Duodenal mucosa (tissue), 2 donors: ENCODE results near the gene NEURL2.
"Not testable (repeated sequence)": the region's sequence is repeated elsewhere in the genome, so short reads cannot be mapped to it uniquely, and the experiment has no call there.

Experiments used
- H3K27ac ChIP-seq: one replicate; pipeline ENCODE4 v1.7.0; 2013; ENCODE audit warnings: low read depth, low read length
- H3K27me3 ChIP-seq, 2 donors: one replicate each; pipeline ENCODE4 v1.7.0; 2013; ENCODE audit warnings: low read length in 2 of 2, control low read depth in 1 of 2; ENCODE audit not compliant: insufficient read depth in 2 of 2, control insufficient read depth in 1 of 2
- H3K36me3 ChIP-seq, 2 donors: one replicate each; pipeline ENCODE4 v1.7.0; 2013; ENCODE audit warnings: low read length in 2 of 2, control low read depth in 1 of 2; ENCODE audit not compliant: insufficient read depth in 2 of 2, control insufficient read depth in 1 of 2
- H3K4me1 ChIP-seq, 2 donors: one replicate each; pipeline ENCODE4 v1.7.0; 2013; ENCODE audit warnings: low read length in 2 of 2, control low read depth in 1 of 2; ENCODE audit not compliant: insufficient read depth in 2 of 2, control insufficient read depth in 1 of 2
- H3K4me3 ChIP-seq, 2 donors: one replicate each; pipeline ENCODE4 v1.7.0; 2013; ENCODE audit warnings: low read length in 2 of 2, low read depth in 1 of 2
- H3K9ac ChIP-seq, 2 donors: one replicate each; pipeline ENCODE4 v1.7.0; 2013; ENCODE audit warnings: low read length in 2 of 2, low read depth in 1 of 2
- H3K9me3 ChIP-seq, 2 donors: one replicate each; pipeline ENCODE4 v1.7.0; 2013; ENCODE audit warnings: low read length in 2 of 2, control low read depth in 1 of 2; ENCODE audit not compliant: control insufficient read depth in 1 of 2

Gene NEURL2

GRCh38 chr20:45909817-45910669, 19.0 kb upstream of the NEURL2 start:
- Histone ChIP-seq H3K27ac (no peak overlapping the region), H3K4me1 (peaks cover 21 to 24% of the 10 kb centered on the region in 2 donors), H3K36me3 (peaks cover 0 to 3% of the 10 kb centered on the region in 2 donors), H3K4me3 (peak overlapping the region; percentile 46 to 78), H3K9ac (no peak overlapping the region), H3K9me3 (no peaks in the 10 kb centered on the region), H3K27me3 (no peaks in the 10 kb centered on the region)

GRCh38 chr20:45909336-45909808, 18.4 kb upstream of the NEURL2 start:
- Histone ChIP-seq H3K27ac (no peak overlapping the region), H3K4me3 (no peak overlapping the region)

GRCh38 chr20:45908084-45908483, 17.1 kb upstream of the NEURL2 start:
- Histone ChIP-seq H3K9ac (no peak overlapping the region), H3K27ac (no peak overlapping the region), H3K27me3 (no peaks in the 10 kb centered on the region), H3K4me1 (peaks cover 18 to 24% of the 10 kb centered on the region in 2 donors), H3K4me3 (no peak overlapping the region), H3K9me3 (no peaks in the 10 kb centered on the region), H3K36me3 (peaks cover 0 to 3% of the 10 kb centered on the region in 2 donors)

More at GRCh38 chr20:45909336-45909808, 18.4 kb upstream of the NEURL2 start:
- no peak overlapping the region for H3K9ac ChIP-seq
- no peaks in the 10 kb centered on the region for H3K9me3 ChIP-seq
- peaks cover 0 to 3% of the 10 kb centered on the region in 2 donors for H3K36me3 ChIP-seq
- H3K4me1 ChIP-seq = peaks cover 20 to 24% of the 10 kb centered on the region in 2 donors
- H3K27me3 ChIP-seq = no peaks in the 10 kb centered on the region

- Histone ChIP-seq H3K4me3 (no peak overlapping the region), H3K4me1 (peaks cover 18 to 22% of the 10 kb centered on the region in 2 donors), H3K36me3 (peaks cover 0 to 3% of the 10 kb centered on the region in 2 donors), H3K27me3 (no peaks in the 10 kb centered on the region), H3K27ac (no peak overlapping the region), H3K9ac (no peak overlapping the region), H3K9me3 (no peaks in the 10 kb centered on the region)
Observed at GRCh38 chr20:45907219-45907948, 16.4 kb upstream of the NEURL2 start.

DNA sequence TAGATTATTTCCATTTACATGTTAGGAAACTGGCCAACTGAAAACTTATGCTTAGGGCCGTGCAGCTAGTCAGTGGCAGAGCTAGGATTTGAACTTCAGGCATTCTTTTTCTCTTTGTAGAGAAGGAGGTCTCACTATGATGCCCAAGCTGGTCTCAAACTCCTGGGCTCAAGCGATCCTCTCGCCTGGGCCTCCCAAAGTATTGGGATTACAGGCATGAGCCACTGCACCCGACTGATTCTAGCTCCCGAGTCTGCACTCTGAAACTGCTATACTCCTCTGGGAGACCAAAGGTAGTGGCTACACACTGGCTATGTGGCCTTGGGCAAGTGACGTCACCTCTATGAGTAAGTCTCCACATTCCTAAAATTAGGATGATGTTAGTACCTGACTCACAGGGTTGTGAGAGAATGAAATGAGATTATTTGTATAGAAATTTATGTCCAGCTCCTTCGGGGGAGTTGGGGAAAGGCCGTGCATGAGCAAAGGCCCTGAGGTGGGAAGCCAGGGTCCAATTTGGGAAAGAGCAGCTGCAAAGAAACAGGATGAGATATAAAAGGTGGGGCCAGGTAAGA, 14.6 kb upstream of the NEURL2 start:
- no peak overlapping the region for H3K27ac ChIP-seq
- H3K9ac ChIP-seq = no peak overlapping the region
- no peak overlapping the region for H3K4me3 ChIP-seq
- no peaks in the 10 kb centered on the region for H3K9me3 ChIP-seq
- H3K27me3 ChIP-seq = no peaks in the 10 kb centered on the region
- peaks cover 6 to 11% of the 10 kb centered on the region in 2 donors for H3K4me1 ChIP-seq
- peaks cover 0 to 9% of the 10 kb centered on the region in 2 donors for H3K36me3 ChIP-seq

DNA sequence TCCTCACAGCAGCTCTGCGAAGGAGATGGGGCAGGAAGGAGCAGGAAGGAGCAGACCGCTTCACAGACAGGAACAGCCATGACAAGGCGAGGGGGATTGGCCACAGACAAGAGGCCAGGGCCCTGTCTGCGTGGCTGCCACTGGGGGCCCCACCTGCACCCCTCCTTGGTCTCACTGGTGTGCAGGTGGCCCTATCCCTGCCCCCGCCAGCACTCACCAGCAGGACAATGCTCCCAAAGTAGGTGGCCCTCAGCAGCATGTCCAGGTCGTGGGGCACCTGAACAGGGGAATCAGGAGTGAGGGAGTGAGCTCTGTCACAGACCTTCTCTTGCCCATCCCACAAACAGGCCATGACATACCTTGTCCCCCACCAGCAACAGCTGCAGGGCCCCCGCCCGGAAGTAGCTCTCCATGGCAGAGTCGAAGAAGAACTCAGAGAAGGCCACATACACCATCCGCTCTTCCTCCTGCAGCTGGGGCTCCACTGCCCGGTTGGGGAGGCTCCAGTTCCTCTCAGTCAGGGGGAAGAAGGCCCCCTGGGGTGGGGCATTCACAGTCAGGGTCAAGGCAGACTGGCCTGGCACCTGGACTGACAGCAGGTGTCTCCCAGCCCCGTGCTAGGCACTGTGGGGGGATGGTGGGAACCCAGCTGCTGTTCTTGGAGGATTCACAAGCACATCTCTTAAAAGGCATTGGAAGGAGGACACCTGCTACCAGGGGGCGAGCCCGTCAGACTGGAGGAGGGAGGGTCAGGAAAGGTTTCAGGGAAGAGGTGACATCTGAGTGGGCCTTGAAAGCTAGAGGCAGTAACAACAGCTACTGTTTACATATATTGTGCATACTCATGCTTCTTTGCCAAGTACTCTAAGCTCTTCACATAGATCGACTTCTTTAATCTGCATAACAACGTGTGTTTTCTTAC, 13.8 kb upstream of the NEURL2 start:
- H3K27ac ChIP-seq = no peak overlapping the region
- no peaks in the 10 kb centered on the region for H3K9me3 ChIP-seq
- peaks cover 6 to 7% of the 10 kb centered on the region in 2 donors for H3K4me1 ChIP-seq
- no peak overlapping the region for H3K9ac ChIP-seq
- H3K4me3 ChIP-seq = no peak overlapping the region
- H3K36me3 ChIP-seq = peaks cover 0 to 9% of the 10 kb centered on the region in 2 donors
- H3K27me3 ChIP-seq = no peaks in the 10 kb centered on the region

DNA sequence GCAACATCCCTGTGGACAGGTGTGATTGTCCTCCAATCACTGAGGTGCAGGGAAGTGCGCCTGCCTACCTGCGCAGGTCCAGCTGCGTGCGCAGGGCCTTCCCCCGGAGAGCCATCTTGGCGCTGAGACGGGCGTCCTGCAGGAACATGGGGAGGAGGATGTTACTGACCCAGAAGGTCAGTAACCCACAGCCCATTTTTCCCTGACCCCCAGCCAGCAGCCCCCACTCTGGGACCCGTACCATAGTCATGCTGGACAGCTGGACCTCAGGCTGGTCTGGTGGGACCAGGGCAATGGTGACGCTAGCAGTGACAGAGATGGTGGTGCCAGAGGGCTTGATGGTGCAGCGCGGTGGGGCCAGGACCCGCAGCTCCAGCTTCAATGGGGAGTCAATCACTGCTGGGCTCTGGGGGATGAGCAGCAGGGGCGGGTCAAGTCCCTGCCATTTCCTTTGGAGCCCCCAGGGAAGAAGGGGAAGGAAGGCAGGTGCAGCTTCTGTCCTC, 11.2 kb upstream of the NEURL2 start:
- H3K4me3 ChIP-seq = no peak overlapping the region
- no peak overlapping the region for H3K9ac ChIP-seq
- H3K36me3 ChIP-seq = peaks cover 8 to 27% of the 10 kb centered on the region in 2 donors
- no peaks in the 10 kb centered on the region for H3K27me3 ChIP-seq
- no peaks in the 10 kb centered on the region for H3K9me3 ChIP-seq
- no peaks in the 10 kb centered on the region for H3K4me1 ChIP-seq
- H3K27ac ChIP-seq = no peak overlapping the region

- H3K9me3 ChIP-seq, H3K27ac ChIP-seq, H3K27me3 ChIP-seq, H3K4me3 ChIP-seq, H3K9ac ChIP-seq, H3K4me1 ChIP-seq: not testable (repeated sequence)
- peaks cover 16 to 34% of the 10 kb centered on the region in 2 donors for H3K36me3 ChIP-seq
Observed at GRCh38 chr20:45901332-45901731, 10.3 kb upstream of the NEURL2 start.

GRCh38 chr20:45899046-45899835, 8.2 kb upstream of the NEURL2 start:
- Histone ChIP-seq H3K27ac (no peak overlapping the region), H3K4me3 (no peak overlapping the region), H3K9ac (no peak overlapping the region), H3K36me3 (peaks cover 21 to 50% of the 10 kb centered on the region in 2 donors), H3K4me1 (no peaks in the 10 kb centered on the region), H3K27me3 (no peaks in the 10 kb centered on the region), H3K9me3 (no peaks in the 10 kb centered on the region)
